RWPE1 (cell line): ENCODE data around the gene KCNH1.

Experiments
- CTCF ChIA-PET: fragments of 350-600 bp; sonication (Branson Sonifier 250); formaldehyde crosslinking; extraction: SDS; loops from one replicate; lab custom pipeline; 2021; lab: Yijun Ruan, JAX
- POLR2A ChIA-PET: fragments of 400-600 bp; formaldehyde crosslinking; extraction: SDS; loops from one replicate; lab custom pipeline; 2020; ENCODE audit warnings: antibody characterized with exemption; ENCODE audit not compliant: low non-redundant PET; lab: Yijun Ruan, JAX
- DNase-seq: peaks from one replicate; pipeline ENCODE4 v3.0.0; 2012; ENCODE audit warnings: low spot score
- H3K27ac ChIP-seq: fragments of 450-650 bp; 2 replicates; pipeline ENCODE4 v1.5.1; 2017
- CTCF ChIP-seq: fragments of 450-650 bp; conservative IDR thresholded peaks from 2 replicates; pipeline ENCODE4 v1.5.1; 2017; ENCODE audit warnings: low read depth, mild to moderate bottlenecking

Gene KCNH1

GRCh38 chr1:210992837-210993236 is 141.1 kb downstream of the KCNH1 start:
- CTCF ChIA-PET = no interaction called here
- no peak for DNase-seq
- no peak for TF ChIP-seq CTCF
- POLR2A ChIA-PET = no interaction called here
- H3K27ac ChIP-seq = no peak overlapping the region

GRCh38 chr1:210989905-210990304 is 144.0 kb downstream of the KCNH1 start:
- POLR2A ChIA-PET = no interaction called here
- H3K27ac ChIP-seq = no peak overlapping the region
- no peak for DNase-seq
- CTCF ChIA-PET = no interaction called here
- no peak for TF ChIP-seq CTCF

- ChIA-PET POLR2A (no interaction called here), CTCF (interaction anchor here (0.6 kb wide), 1 partner anchor 1025 kb away, joined by 5 read pairs; no protein-coding TSS in a partner anchor)
- no peak for TF ChIP-seq CTCF
- no peak overlapping the region for H3K27ac ChIP-seq
- DNase-seq = no peak
These were observed 152.5 kb downstream of the KCNH1 start for GRCh38 chr1:210981490-210981889.

GRCh38 chr1:210980082-210980481 is 153.9 kb downstream of the KCNH1 start:
- CTCF ChIA-PET = interaction anchor here (0.8 kb wide), 1 partner anchor 577 kb away, joined by 3 read pairs; no protein-coding TSS in a partner anchor
- no peak for TF ChIP-seq CTCF
- POLR2A ChIA-PET = no interaction called here
- no peak for DNase-seq
- H3K27ac ChIP-seq = no peak overlapping the region

- H3K27ac ChIP-seq = no peak overlapping the region
- POLR2A ChIA-PET = no interaction called here
- no peak for DNase-seq
- CTCF ChIA-PET = no interaction called here
- no peak for TF ChIP-seq CTCF
These were observed 155.0 kb downstream of the KCNH1 start for GRCh38 chr1:210978974-210979354.

GRCh38 chr1:210978316-210978973 is 155.5 kb downstream of the KCNH1 start:
- POLR2A ChIA-PET = no interaction called here
- no peak for TF ChIP-seq CTCF
- CTCF ChIA-PET = no interaction called here
- DNase-seq = no peak
- H3K27ac ChIP-seq = no peak overlapping the region
